DND-41 (cell line): ENCODE measurements around the gene KIF17.

ENCODE experiments used
- CTCF ChIP-seq: IDR thresholded peaks from 2 replicates; pipeline ENCODE4 v1.5.1; 2012; ENCODE audit warnings: borderline replicate concordance, low read length, moderate library complexity, mild to moderate bottlenecking; ENCODE audit not compliant: poor library complexity, severe bottlenecking; ENCODE audit errors: extremely low read depth
- EZH2 ChIP-seq: IDR thresholded peaks from 3 replicates; pipeline ENCODE4 v1.6.1; 2012; ENCODE audit warnings: borderline replicate concordance, low read depth, mild to moderate bottlenecking, moderate library complexity, low read length, inconsistent platforms; ENCODE audit not compliant: severe bottlenecking

DNA sequence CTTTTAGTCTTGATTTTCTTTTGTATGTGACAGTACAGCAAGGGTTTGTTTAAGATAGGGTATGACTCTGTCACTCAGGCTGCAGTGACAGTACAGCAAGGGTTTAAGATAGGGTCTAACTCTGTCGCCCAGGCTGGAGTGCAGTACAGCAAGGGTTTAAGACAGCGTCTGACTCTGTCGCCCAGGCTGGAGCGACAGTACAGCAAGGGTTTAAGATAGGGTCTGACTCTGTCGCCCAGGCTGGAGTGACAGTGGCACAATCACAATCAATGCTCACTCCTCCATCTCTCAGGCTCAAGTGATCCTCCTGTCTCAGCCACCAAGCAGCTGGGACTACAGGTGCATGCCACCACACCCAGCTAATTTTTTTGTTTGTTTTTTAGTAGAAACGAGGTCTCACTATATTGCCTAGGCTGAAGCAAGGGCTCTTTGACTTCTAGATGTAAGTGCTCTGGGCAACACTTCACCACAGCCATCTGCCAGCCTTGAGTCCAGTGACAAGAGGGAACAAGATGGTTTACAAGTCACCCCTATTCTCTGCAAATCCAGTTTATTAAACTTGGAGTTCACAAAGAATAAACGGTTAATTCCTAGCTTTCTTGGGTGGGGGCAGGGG is 15.7 kb upstream of the KIF17 start:
- TF ChIP-seq CTCF = no peak
- no peak for TF ChIP-seq EZH2
